CD14-positive monocyte (primary cell): ENCODE data around the gene RUNX2. TPM values are rescaled to one million over a fixed set of nuclear protein-coding genes. Genes with fewer than 3 reads are reported as not detected.

Experiments
- DNase-seq, 3 donors: peaks; one replicate each; pipeline ENCODE4 v3.0.0-alpha.2; 2011 to 2022
- H2AFZ ChIP-seq: 2 replicates; pipeline ENCODE4 v1.6.0; 2012; ENCODE audit warnings: mild to moderate bottlenecking, low read depth, low read length, inconsistent platforms; ENCODE audit not compliant: insufficient read depth, poor library complexity, severe bottlenecking
- H3K27ac ChIP-seq, 2 donors: 1 replicate in 1 of 2; 2 replicates in 1 of 2; pipeline ENCODE4 v1.5.1; 2012 to 2013; ENCODE audit warnings: low read length in 2 of 2, control low read depth in 1 of 2, inconsistent platforms in 1 of 2, low read depth in 1 of 2, mild to moderate bottlenecking in 1 of 2
- H3K27me3 ChIP-seq, 2 donors: one replicate each; pipeline versions ENCODE4 v1.6.0 to v1.6.1; 2011 to 2013; ENCODE audit warnings: low read length in 2 of 2; ENCODE audit not compliant: control insufficient read depth in 2 of 2, insufficient read depth in 2 of 2
- H3K36me3 ChIP-seq, 2 donors: replicated peaks in 1 of 2; 1 replicate in 1 of 2; 2 replicates in 1 of 2; pipeline versions ENCODE4 v1.5.1 to v1.6.1; 2012 to 2013; ENCODE audit warnings: low read length in 2 of 2, control low read depth in 1 of 2, inconsistent platforms in 1 of 2, mild to moderate bottlenecking in 1 of 2; ENCODE audit not compliant: insufficient read depth in 2 of 2, control insufficient read depth in 1 of 2
- H3K4me1 ChIP-seq, 2 donors: 1 replicate in 1 of 2; 2 replicates in 1 of 2; pipeline versions ENCODE4 v1.5.1 to v1.6.1; 2012 to 2013; ENCODE audit warnings: low read length in 2 of 2, control low read depth in 1 of 2, inconsistent platforms in 1 of 2, mild to moderate bottlenecking in 1 of 2, moderate library complexity in 1 of 2; ENCODE audit not compliant: insufficient read depth in 2 of 2, control insufficient read depth in 1 of 2
- H3K4me2 ChIP-seq: replicated peaks from 2 replicates; pipeline ENCODE3; 2012; ENCODE audit warnings: low read length, moderate library complexity, mild to moderate bottlenecking; ENCODE audit not compliant: poor library complexity, severe bottlenecking; ENCODE audit errors: extremely low read depth
- H3K4me3 ChIP-seq, 3 experiments: fragments of 200-600 bp in 1 of 3; sonication (generic) in 1 of 3; replicated peaks in 1 of 3; 1 replicate in 2 of 3; 2 replicates in 1 of 3; pipeline ENCODE4 v1.5.1; 2011 to 2013; ENCODE audit warnings: low read length in 3 of 3, mild to moderate bottlenecking in 3 of 3, control low read depth in 2 of 3, low read depth in 2 of 3, inconsistent platforms in 1 of 3, moderate library complexity in 1 of 3
- H3K79me2 ChIP-seq: 2 replicates; pipeline ENCODE4 v1.6.0; 2012; ENCODE audit warnings: mild to moderate bottlenecking, control low read depth, inconsistent platforms, low read length, moderate library complexity; ENCODE audit not compliant: insufficient read depth
- H3K9ac ChIP-seq: 2 replicates; pipeline ENCODE4 v1.6.0; 2017; ENCODE audit warnings: low read length, mild to moderate bottlenecking; ENCODE audit not compliant: insufficient read depth, poor library complexity, severe bottlenecking
- H3K9me3 ChIP-seq, 2 donors: replicated peaks in 1 of 2; 1 replicate in 1 of 2; 2 replicates in 1 of 2; pipeline versions ENCODE4 v1.5.1 to v1.6.1; 2012 to 2013; ENCODE audit warnings: low read length in 2 of 2, control low read depth in 1 of 2; ENCODE audit not compliant: control insufficient read depth in 1 of 2, insufficient read depth in 1 of 2
- H4K20me1 ChIP-seq: 2 replicates; pipeline ENCODE4 v1.6.0; 2012; ENCODE audit warnings: mild to moderate bottlenecking, low read length, control low read depth, moderate library complexity; ENCODE audit not compliant: insufficient read depth
- H3K27ac Mint-ChIP-seq, 7 donors: one replicate each; pipeline ENCODE4 v1.8.0; 2020; ENCODE audit warnings: mild to moderate bottlenecking in 7 of 7, mixed read lengths in 7 of 7, moderate library complexity in 6 of 7, inconsistent platforms in 2 of 7
- H3K27me3 Mint-ChIP-seq, 3 donors: one replicate each; pipeline ENCODE4 v1.8.0; 2021 to 2022; ENCODE audit warnings: low read depth in 3 of 3, mild to moderate bottlenecking in 3 of 3, mixed read lengths in 3 of 3, moderate library complexity in 3 of 3, inconsistent platforms in 1 of 3
- H3K36me3 Mint-ChIP-seq, 2 donors: one replicate each; pipeline ENCODE4 v1.8.0; 2020; ENCODE audit warnings: mixed read lengths in 2 of 2, inconsistent platforms in 1 of 2, mild to moderate bottlenecking in 1 of 2
- H3K4me1 Mint-ChIP-seq: one replicate; pipeline ENCODE4 v1.8.0; 2020; ENCODE audit warnings: mild to moderate bottlenecking, mixed read lengths
- H3K4me3 Mint-ChIP-seq, 2 donors: one replicate each; pipeline ENCODE4 v1.8.0; 2020; ENCODE audit warnings: mild to moderate bottlenecking in 2 of 2, mixed read lengths in 2 of 2, moderate library complexity in 1 of 2
- H3K9me3 Mint-ChIP-seq, 7 donors: one replicate each; pipeline ENCODE4 v1.8.0; 2020 to 2022; ENCODE audit warnings: mixed read lengths in 7 of 7, mild to moderate bottlenecking in 6 of 7, moderate library complexity in 6 of 7, inconsistent platforms in 2 of 7
- CTCF ChIP-seq: fragments of 200-600 bp; IDR thresholded peaks from one replicate; pipeline ENCODE4 v1.8.0; 2022; ENCODE audit warnings: antibody characterized with exemption, mild to moderate bottlenecking
- WGBS: methylation state at CpG from one replicate; pipeline ENCODE4 v1.1.5; 2013; ENCODE audit warnings: missing lambda C conversion rate; ENCODE audit not compliant: insufficient coverage; 5-methylcytosine and 5-hydroxymethylcytosine counted together
- intact Hi-C, 2 donors: fragments of 100-400 bp; cut with micrococcal nuclease; formaldehyde crosslinking; loops; one replicate each; pipeline versions ENCODE4 v1.15.0 to v1.15.1; 2023
- polyA plus RNA-seq, 3 donors: library from polyadenylated mRNA; depleted of rRNA in 1 of 3; unstranded in 2 of 3; stranded (reverse) in 1 of 3; fragments of 300-500 nt in 2 of 3; fragments of >200 nt in 1 of 3; fragmentation: Illumina TruSeq in 2 of 3; gene quantifications; 1 replicate in 2 of 3; 2 replicates in 1 of 3; pipeline ENCODE4 v1.2.3, GENCODE V29; 2012 to 2021

The RUNX2 gene
- polyA plus RNA-seq, 3 donors, result 1.3 to 5.0 (median 2.5) TPM

GRCh38 chr6:45611491-45611890, 283.4 kb downstream of the RUNX2 start:
- H3K9me3 ChIP-seq, result no peaks in the 10 kb centered on the region
- WGBS, result no CpG with 5 or more reads among the region's 2 CpGs
- H3K36me3 Mint-ChIP-seq, result no peaks in the 10 kb centered on the region
- H2AFZ ChIP-seq, result no peak overlapping the region
- H3K4me3 ChIP-seq, result no peak overlapping the region
- H3K4me1 Mint-ChIP-seq, result no peaks in the 10 kb centered on the region
- H3K27me3 Mint-ChIP-seq, result no peaks in the 10 kb centered on the region
- no peaks in the 10 kb centered on the region for H4K20me1 ChIP-seq
- no peak overlapping the region for H3K9ac ChIP-seq
- H3K27ac Mint-ChIP-seq, result no peak overlapping the region
- no peak overlapping the region for H3K27ac ChIP-seq
- intact Hi-C loops, result no loop called here
- no peak for DNase-seq
- no peaks in the 10 kb centered on the region for H3K27me3 ChIP-seq
- H3K4me2 ChIP-seq, result no peak overlapping the region
- no peaks in the 10 kb centered on the region for H3K9me3 Mint-ChIP-seq
- H3K36me3 ChIP-seq, result no peaks in the 10 kb centered on the region
- no peak for TF ChIP-seq CTCF
- H3K4me3 Mint-ChIP-seq, result no peak overlapping the region
- no peaks in the 10 kb centered on the region for H3K79me2 ChIP-seq
- H3K4me1 ChIP-seq, result no peaks in the 10 kb centered on the region

DNA sequence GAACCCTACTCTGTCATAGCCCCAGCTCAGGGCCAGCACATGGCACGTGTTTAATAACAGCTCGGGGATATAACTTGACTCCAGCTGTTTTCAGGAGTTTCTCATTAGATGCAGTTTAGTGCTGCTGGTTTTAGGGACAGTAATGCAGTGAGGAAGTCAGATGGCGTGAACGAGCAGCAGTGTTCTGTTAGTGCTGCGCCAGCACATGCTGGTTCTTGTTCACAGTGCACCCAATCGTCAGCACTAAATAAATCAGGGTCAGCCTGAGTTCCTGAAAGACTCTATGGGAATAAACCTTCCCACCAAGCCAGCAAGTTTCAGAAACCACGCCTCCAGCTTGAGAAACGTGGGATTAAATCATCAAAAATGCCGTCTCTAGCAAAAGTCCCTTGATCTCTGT, 285.5 kb downstream of the RUNX2 start:
- H3K4me3 ChIP-seq, result no peak overlapping the region
- no peaks in the 10 kb centered on the region for H3K79me2 ChIP-seq
- H3K36me3 Mint-ChIP-seq, result no peaks in the 10 kb centered on the region
- intact Hi-C loops, result no loop called here
- peaks cover 0 to 2% (median 0%) of the 10 kb centered on the region in 3 donors for H3K27me3 Mint-ChIP-seq
- no peak overlapping the region for H2AFZ ChIP-seq
- H4K20me1 ChIP-seq, result no peaks in the 10 kb centered on the region
- no peak overlapping the region for H3K4me3 Mint-ChIP-seq
- no peaks in the 10 kb centered on the region for H3K9me3 ChIP-seq
- H3K9ac ChIP-seq, result no peak overlapping the region
- no peaks in the 10 kb centered on the region for H3K9me3 Mint-ChIP-seq
- no peak for TF ChIP-seq CTCF
- no peak for DNase-seq
- no peak overlapping the region for H3K27ac ChIP-seq
- no peak overlapping the region for H3K4me2 ChIP-seq
- no peak overlapping the region for H3K27ac Mint-ChIP-seq
- WGBS, result 95% methylated on average over 6 of the region's 9 CpGs
- no peaks in the 10 kb centered on the region for H3K4me1 Mint-ChIP-seq
- no peaks in the 10 kb centered on the region for H3K4me1 ChIP-seq
- H3K27me3 ChIP-seq, result no peaks in the 10 kb centered on the region
- H3K36me3 ChIP-seq, result no peaks in the 10 kb centered on the region
